GDM1 (cell line): ENCODE measurements around the gene GPAM.
"Not testable (repeated sequence)": the region's sequence is repeated elsewhere in the genome, so short reads cannot be mapped to it uniquely, and the experiment has no call there.

Experiments used
- DNase-seq: peaks from one replicate; lab custom pipeline; 2025; lab: John Stamatoyannopoulos, UW

GPAM gene

GRCh38 chr10:112215342-112215774 lies 31.8 kb upstream of the GPAM start:
- no peak for DNase-seq

- no peak for DNase-seq
Observed at GRCh38 chr10:112214298-112214926, 30.8 kb upstream of the GPAM start.

GRCh38 chr10:112213836-112214235 lies 30.3 kb upstream of the GPAM start:
- no peak for DNase-seq

- no peak for DNase-seq
Observed at GRCh38 chr10:112213098-112213823, 29.7 kb upstream of the GPAM start.

- no peak for DNase-seq
Observed at GRCh38 chr10:112210666-112211065, 27.1 kb upstream of the GPAM start.

GRCh38 chr10:112209684-112210131 lies 26.1 kb upstream of the GPAM start:
- DNase-seq = no peak

GRCh38 chr10:112208997-112209396 lies 25.4 kb upstream of the GPAM start:
- DNase-seq = no peak

- DNase-seq = no peak
Observed at GRCh38 chr10:112208292-112208691, 24.7 kb upstream of the GPAM start.

- no peak for DNase-seq
Observed at GRCh38 chr10:112203328-112204076, 19.9 kb upstream of the GPAM start.

- no peak for DNase-seq
Observed at GRCh38 chr10:112202561-112203241, 19.1 kb upstream of the GPAM start.

GRCh38 chr10:112202076-112202475 lies 18.5 kb upstream of the GPAM start:
- DNase-seq = no peak

GRCh38 chr10:112201334-112201733 lies 17.8 kb upstream of the GPAM start:
- no peak for DNase-seq

- not testable (repeated sequence) for DNase-seq
Observed at GRCh38 chr10:112200259-112200658, 16.7 kb upstream of the GPAM start.

- DNase-seq = not testable (repeated sequence)
Observed at GRCh38 chr10:112197662-112198061, 14.1 kb upstream of the GPAM start.

GRCh38 chr10:112195224-112195623 lies 11.7 kb upstream of the GPAM start:
- DNase-seq = no peak

- DNase-seq = no peak
Observed at GRCh38 chr10:112191791-112192190, 8.2 kb upstream of the GPAM start.

- no peak for DNase-seq
Observed at GRCh38 chr10:112191041-112191590, 7.6 kb upstream of the GPAM start.

- DNase-seq = no peak
Observed at GRCh38 chr10:112189465-112189864, 5.9 kb upstream of the GPAM start.

- no peak for DNase-seq
Observed at GRCh38 chr10:112187527-112187926, 4.0 kb upstream of the GPAM start.

GRCh38 chr10:112185959-112186358 lies 2.4 kb upstream of the GPAM start:
- DNase-seq = no peak

GRCh38 chr10:112184379-112184778 lies 814 bp upstream of the GPAM start:
- DNase-seq = no peak

- DNase-seq = no peak
Observed at GRCh38 chr10:112184052-112184371, 447 bp upstream of the GPAM start.
